ENCODE measurements around the gene OR9A4.

- TF ChIP-seq CTCF (IDR thresholded peaks at IDR 0.05; ENCODE audit: low read depth, low read length), result no peak
- no peak for TF ChIP-seq POLR2A (IDR thresholded peaks at IDR 0.05; ENCODE audit: extremely low read depth, insufficient read length)
Measured at GRCh38 chr7:141950806-141951205, 34.6 kb downstream of the OR9A4 start.

Data from NB4 (cell line).